IPS-18a (cell line): ENCODE results near the gene VPS11.
"Not testable (repeated sequence)": the region's sequence is repeated elsewhere in the genome, so short reads cannot be mapped to it uniquely, and the experiment has no call there.

Source experiments
- H3K27ac ChIP-seq: one replicate; pipeline ENCODE4 v1.5.1; 2013; ENCODE audit warnings: low read length
- H3K27me3 ChIP-seq: one replicate; pipeline ENCODE4 v1.6.1; 2013; ENCODE audit warnings: mild to moderate bottlenecking, low read length; ENCODE audit not compliant: control insufficient read depth, insufficient read depth
- H3K36me3 ChIP-seq: one replicate; pipeline ENCODE4 v1.6.1; 2013; ENCODE audit warnings: low read depth, low read length; ENCODE audit not compliant: control insufficient read depth
- H3K4me1 ChIP-seq: one replicate; pipeline ENCODE4 v1.6.1; 2013; ENCODE audit warnings: low read depth, low read length; ENCODE audit not compliant: control insufficient read depth
- H3K4me3 ChIP-seq: one replicate; pipeline ENCODE4 v1.5.1; 2013; ENCODE audit warnings: low read length
- H3K9ac ChIP-seq: one replicate; pipeline ENCODE4 v1.6.1; 2013; ENCODE audit warnings: mild to moderate bottlenecking, low read length, moderate library complexity
- H3K9me3 ChIP-seq: one replicate; pipeline ENCODE4 v1.6.1; 2013; ENCODE audit warnings: low read depth, low read length; ENCODE audit not compliant: control insufficient read depth

The VPS11 gene

DNA sequence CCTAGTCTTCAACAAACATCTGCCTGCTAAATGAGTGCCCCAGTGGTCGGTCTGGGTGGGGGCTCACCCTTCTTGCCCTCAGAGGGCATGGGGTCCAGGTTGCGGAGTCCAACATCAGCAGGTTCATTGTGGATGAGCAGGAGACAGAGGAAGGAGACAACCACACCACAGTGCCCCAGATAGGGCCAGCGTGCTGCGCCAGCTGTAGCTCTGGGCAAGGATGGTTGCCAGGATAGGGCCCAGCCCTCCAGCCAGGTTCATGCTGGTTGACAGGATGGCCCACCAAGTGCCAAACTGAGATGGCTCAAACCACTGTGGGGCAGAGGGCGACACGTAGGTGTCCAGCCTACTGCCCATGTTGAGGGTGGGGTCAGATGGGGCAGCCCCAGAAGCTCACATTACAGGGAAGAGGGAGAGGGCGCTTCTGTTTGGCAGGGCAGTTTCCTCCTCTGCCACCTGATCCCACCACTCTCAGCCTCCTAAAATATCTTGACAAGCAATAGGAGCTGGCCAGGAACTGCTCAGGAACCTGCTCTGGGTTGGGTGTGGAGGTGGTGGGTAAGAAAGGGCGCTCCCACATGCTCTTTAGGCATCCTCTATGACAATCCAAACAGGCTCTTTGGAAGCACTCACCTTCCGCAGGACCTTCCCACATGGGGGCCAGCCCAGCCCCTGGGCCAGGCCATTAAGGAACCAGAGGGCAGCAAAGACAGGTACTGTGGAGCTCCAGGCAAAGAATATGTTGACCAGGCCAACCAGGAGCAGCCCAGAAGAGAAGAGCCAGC is 39.9 kb upstream of the VPS11 start:
- H3K9me3 ChIP-seq = no peaks in the 10 kb centered on the region
- peaks cover 38% of the 10 kb centered on the region for H3K36me3 ChIP-seq
- H3K27ac ChIP-seq = no peak overlapping the region
- no peaks in the 10 kb centered on the region for H3K27me3 ChIP-seq
- no peak overlapping the region for H3K4me3 ChIP-seq
- H3K4me1 ChIP-seq = no peaks in the 10 kb centered on the region
- H3K9ac ChIP-seq = no peak overlapping the region

DNA sequence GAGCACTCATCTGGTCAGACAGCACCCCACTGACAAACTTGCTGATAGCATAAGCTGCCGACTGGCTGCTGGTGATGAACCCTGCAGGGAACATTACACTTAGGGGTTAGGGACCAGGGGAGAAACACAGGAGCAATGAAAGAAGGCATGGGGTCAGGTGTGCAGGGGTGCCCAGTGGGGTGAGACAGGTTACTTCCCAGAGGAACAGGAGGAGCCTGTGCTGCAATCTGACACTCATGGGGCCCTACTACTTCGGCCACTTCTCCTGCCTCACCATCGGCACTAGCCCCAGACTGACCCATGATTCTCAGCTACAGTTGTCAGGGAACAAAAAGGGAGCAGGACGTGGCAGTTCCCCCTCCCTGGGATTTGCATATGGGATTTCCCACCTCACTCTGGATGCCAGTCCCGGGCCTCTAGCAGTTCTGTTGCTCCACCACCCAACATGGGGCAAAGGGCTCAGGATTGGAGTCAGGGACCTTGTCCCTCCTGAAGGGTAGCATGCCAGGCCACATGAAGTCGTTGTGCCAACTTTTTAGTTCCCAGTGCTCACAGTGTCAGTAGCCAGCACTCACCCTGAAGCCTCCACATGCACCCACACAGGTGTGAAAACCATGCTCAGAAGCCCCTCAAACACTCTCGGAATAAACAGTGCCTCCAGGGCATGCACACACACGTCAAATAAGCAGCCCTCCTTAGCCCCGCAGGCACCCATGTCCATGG is 39.1 kb upstream of the VPS11 start:
- Histone ChIP-seq H3K27me3 (no peaks in the 10 kb centered on the region), H3K4me3 (no peak overlapping the region), H3K36me3 (peaks cover 32% of the 10 kb centered on the region), H3K4me1 (no peaks in the 10 kb centered on the region), H3K27ac (no peak overlapping the region), H3K9ac (no peak overlapping the region), H3K9me3 (no peaks in the 10 kb centered on the region)

- Histone ChIP-seq H3K27ac (no peak overlapping the region), H3K27me3 (no peaks in the 10 kb centered on the region), H3K9me3 (no peaks in the 10 kb centered on the region), H3K4me1 (no peaks in the 10 kb centered on the region), H3K9ac (no peak overlapping the region), H3K4me3 (no peak overlapping the region), H3K36me3 (peaks cover 27% of the 10 kb centered on the region)
Measured at GRCh38 chr11:119029069-119029339, 38.6 kb upstream of the VPS11 start.

- peaks cover 22% of the 10 kb centered on the region for H3K36me3 ChIP-seq
- H3K9me3 ChIP-seq = no peaks in the 10 kb centered on the region
- peak overlapping the region; percentile 88 for H3K9ac ChIP-seq
- peak overlapping the region; percentile 86 for H3K4me3 ChIP-seq
- no peaks in the 10 kb centered on the region for H3K4me1 ChIP-seq
- no peaks in the 10 kb centered on the region for H3K27me3 ChIP-seq
- H3K27ac ChIP-seq = no peak overlapping the region
Measured at GRCh38 chr11:119029340-119030028, 38.1 kb upstream of the VPS11 start.

- H3K9ac ChIP-seq = peak overlapping the region; percentile 88
Measured at GRCh38 chr11:119030029-119030328, 37.6 kb upstream of the VPS11 start.

GRCh38 chr11:119030329-119031047 is 37.1 kb upstream of the VPS11 start, which contains the start of gene SLC37A4:
TSS of gene SLC37A4 (minus strand) at chr11:119030877.
- peak within 1 kb of the TSS; percentile 40 for H3K27ac ChIP-seq
- H3K9ac ChIP-seq = peak within 1 kb of the TSS; percentile 88
- no peaks in the 10 kb centered on the region for H3K27me3 ChIP-seq
- H3K4me3 ChIP-seq = peak within 1 kb of the TSS; percentile 86
- H3K4me1 ChIP-seq = no peaks in the 10 kb centered on the region
- H3K36me3 ChIP-seq = peaks cover 16% of the 10 kb centered on the region
- H3K9me3 ChIP-seq = no peaks in the 10 kb centered on the region

More at GRCh38 chr11:119030029-119030328, 37.6 kb upstream of the VPS11 start:
- Histone ChIP-seq H3K27me3 (no peaks in the 10 kb centered on the region), H3K4me1 (no peaks in the 10 kb centered on the region), H3K4me3 (peak overlapping the region; percentile 86), H3K36me3 (peaks cover 17% of the 10 kb centered on the region), H3K9me3 (no peaks in the 10 kb centered on the region), H3K27ac (no peak overlapping the region)

GRCh38 chr11:119031912-119032280 is 35.7 kb upstream of the VPS11 start:
- no peak overlapping the region for H3K4me3 ChIP-seq
- no peaks in the 10 kb centered on the region for H3K27me3 ChIP-seq
- H3K27ac ChIP-seq = no peak overlapping the region
- H3K36me3 ChIP-seq = peaks cover 13% of the 10 kb centered on the region
- no peaks in the 10 kb centered on the region for H3K4me1 ChIP-seq
- H3K9ac ChIP-seq = no peak overlapping the region
- no peaks in the 10 kb centered on the region for H3K9me3 ChIP-seq

GRCh38 chr11:119033421-119033820 is 34.2 kb upstream of the VPS11 start:
- H3K9ac ChIP-seq, H3K27ac ChIP-seq, H3K36me3 ChIP-seq, H3K4me3 ChIP-seq, H3K27me3 ChIP-seq, H3K4me1 ChIP-seq, H3K9me3 ChIP-seq: not testable (repeated sequence)

DNA sequence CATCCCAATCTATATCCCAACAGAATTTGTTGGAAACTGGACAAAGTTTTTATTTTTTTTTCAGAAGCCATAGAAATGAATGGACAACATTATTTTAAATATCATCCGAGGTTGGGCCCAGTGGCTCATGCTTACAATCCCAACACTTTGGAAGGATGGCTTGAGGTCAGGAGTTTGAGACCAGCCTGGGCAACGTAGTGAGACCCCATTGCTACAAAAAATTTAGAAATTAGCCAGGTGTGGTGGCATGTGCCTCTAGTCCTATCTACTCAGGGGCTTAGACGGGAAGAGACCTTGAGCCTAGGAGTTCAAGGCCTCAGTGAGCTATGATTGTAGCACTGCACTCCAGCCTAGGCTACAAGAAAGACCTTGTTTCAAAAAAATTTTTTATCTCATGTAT is 32.8 kb upstream of the VPS11 start:
- Histone ChIP-seq H3K4me3 (no peak overlapping the region), H3K4me1 (no peaks in the 10 kb centered on the region), H3K27ac (no peak overlapping the region), H3K36me3 (no peaks in the 10 kb centered on the region), H3K27me3 (no peaks in the 10 kb centered on the region), H3K9ac (no peak overlapping the region), H3K9me3 (no peaks in the 10 kb centered on the region)

GRCh38 chr11:119038884-119039283 is 28.7 kb upstream of the VPS11 start:
- H3K4me1 ChIP-seq = no peaks in the 10 kb centered on the region
- no peak overlapping the region for H3K27ac ChIP-seq
- H3K9ac ChIP-seq = no peak overlapping the region
- H3K27me3 ChIP-seq = no peaks in the 10 kb centered on the region
- no peaks in the 10 kb centered on the region for H3K36me3 ChIP-seq
- no peaks in the 10 kb centered on the region for H3K9me3 ChIP-seq
- no peak overlapping the region for H3K4me3 ChIP-seq

- not testable (repeated sequence) for H3K27me3 ChIP-seq, H3K4me1 ChIP-seq, H3K4me3 ChIP-seq, H3K9ac ChIP-seq, H3K36me3 ChIP-seq, H3K27ac ChIP-seq, H3K9me3 ChIP-seq
Measured at GRCh38 chr11:119039471-119039870, 28.1 kb upstream of the VPS11 start.
